GM12891 (cell line): ENCODE data around the gene COX8C.

Source experiments
- PAX5 ChIP-seq: IDR thresholded peaks from 2 replicates; pipeline ENCODE4 v1.6.1; 2011; ENCODE audit warnings: low read length, moderate library complexity, mild to moderate bottlenecking; ENCODE audit not compliant: insufficient read depth, severe bottlenecking
- POLR2A ChIP-seq: IDR thresholded peaks from 2 replicates; pipeline ENCODE4 v1.6.1; 2011; ENCODE audit warnings: low read depth, low read length, control low read depth
- POLR2AphosphoS5 ChIP-seq: IDR thresholded peaks from 2 replicates; pipeline ENCODE4 v1.6.1; 2011; ENCODE audit warnings: low read depth, low read length, control low read depth
- POU2F2 ChIP-seq: IDR thresholded peaks from 2 replicates; pipeline ENCODE4 v1.6.1; 2011; ENCODE audit warnings: low read depth, mild to moderate bottlenecking, control low read depth, low read length, moderate library complexity
- SPI1 ChIP-seq: IDR thresholded peaks from 2 replicates; pipeline ENCODE4 v1.6.1; 2011; ENCODE audit warnings: low read depth, low read length, control low read depth
- TAF1 ChIP-seq: IDR thresholded peaks from 2 replicates; pipeline ENCODE4 v1.6.1; 2011; ENCODE audit warnings: low read depth, low read length, control low read depth

DNA sequence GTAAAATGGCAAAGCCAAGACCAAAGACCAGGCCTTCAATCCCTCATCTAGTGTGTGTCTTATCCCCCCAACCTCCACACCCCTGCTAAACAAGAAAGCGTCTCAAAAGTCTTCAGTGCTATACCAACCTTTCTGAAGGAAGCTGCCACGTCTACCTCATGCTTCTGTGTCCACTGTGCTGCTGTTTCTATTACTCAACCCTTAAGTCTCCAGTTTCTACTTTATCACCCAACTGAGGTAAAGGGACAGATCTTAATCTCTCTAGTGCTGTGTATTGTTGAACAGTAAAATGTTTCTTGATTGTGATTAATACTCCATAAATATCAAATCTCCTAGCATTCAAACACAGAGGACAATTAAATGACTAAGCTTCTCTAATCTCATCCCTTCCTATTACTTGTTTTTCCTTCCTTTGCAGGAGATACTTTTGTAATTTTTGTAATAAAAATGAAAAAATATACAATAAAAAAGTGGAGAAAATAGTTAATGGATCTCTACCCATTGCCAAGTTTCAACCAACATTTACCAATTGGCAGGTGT is 37.5 kb upstream of the COX8C start:
- TF ChIP-seq POLR2A = no peak
- TF ChIP-seq POLR2AphosphoS5 = no peak
- TF ChIP-seq TAF1 = no peak
- no peak for TF ChIP-seq SPI1
- TF ChIP-seq POU2F2 = no peak
- TF ChIP-seq PAX5 = no peak
